HCT116 (cell line): ENCODE data around the gene ARHGEF12. TPM values are rescaled to one million over a fixed set of nuclear protein-coding genes. Genes with fewer than 3 reads are reported as not detected.

ENCODE experiments used
- ATAC-seq: fragments of 200-7000 bp; cut with Tn5 transposase; 2 replicates; pipeline ENCODE4 v1.9.1; 2020; ENCODE audit warnings: mild to moderate bottlenecking, moderate library complexity
- BruUV-seq: library from RNA; stranded (reverse); fragments of 400-500 nt; replicated peaks from 2 replicates; lab custom pipeline; 2021; lab: Mats Ljungman, UMichigan
- CTCF ChIA-PET: fragments of 300-600 bp; sonication (Branson Sonifier 250); formaldehyde crosslinking; loops from one replicate; lab custom pipeline; 2021; ENCODE audit warnings: antibody characterized with exemption; lab: Charles Lee
- POLR2A ChIA-PET: fragments of 300-600, 350-600 bp; sonication (Branson Sonifier 250); formaldehyde crosslinking; loops from one replicate; lab custom pipeline; 2021; ENCODE audit warnings: antibody characterized with exemption; lab: Charles Lee
- RAD21 ChIA-PET, 2 experiments: fragments of 300-600 bp; sonication (Branson Sonifier 250); formaldehyde crosslinking; loops; one replicate each; lab custom pipeline; 2023; ENCODE audit warnings: low total read pairs in 2 of 2; ENCODE audit not compliant: uncharacterized antibody in 2 of 2, unreplicated experiment in 2 of 2, low non-redundant PET in 1 of 2; lab: Charles Lee
- DNase-seq: peaks from one replicate; pipeline ENCODE4 v3.0.0-alpha.2; 2010; ENCODE audit warnings: low read depth, low spot score
- H2AFZ ChIP-seq: fragments of 200-600 bp; shearing (Covaris generic), sonication (generic); 2 replicates; pipeline ENCODE4 v1.6.1; 2017; ENCODE audit warnings: low read depth, mixed run types, mixed read lengths, antibody characterized with exemption, low read length; ENCODE audit not compliant: poor library complexity, severe bottlenecking
- H3K27ac ChIP-seq: 2 replicates; pipeline ENCODE4 v1.5.1; 2012; ENCODE audit warnings: low read depth, low read length
- H3K27me3 ChIP-seq: fragments of 200-600 bp; sonication (generic); 2 replicates; pipeline ENCODE4 v1.6.1; 2016; ENCODE audit warnings: mixed run types, low read length, mixed read lengths; ENCODE audit not compliant: insufficient read depth
- H3K36me3 ChIP-seq, 2 experiments: fragments of 200-500 bp in 1 of 2; fragments of 200-600 bp in 1 of 2; sonication (Bioruptor generic) in 1 of 2; sonication (generic) in 1 of 2; 2 replicates each; pipeline versions ENCODE4 v1.5.1 to v1.6.1; 2014 to 2016; ENCODE audit warnings: low read length in 2 of 2, inconsistent platforms in 1 of 2, mixed read lengths in 1 of 2, mixed run types in 1 of 2; ENCODE audit not compliant: insufficient read depth in 2 of 2, control insufficient read depth in 1 of 2
- H3K4me1 ChIP-seq, 2 experiments: fragments of 200-600 bp in 1 of 2; sonication (generic) in 1 of 2; 2 replicates each; pipeline versions ENCODE4 v1.5.1 to v1.6.1; 2012 to 2017; ENCODE audit warnings: low read length in 2 of 2, inconsistent platforms in 1 of 2, mild to moderate bottlenecking in 1 of 2, mixed read lengths in 1 of 2, mixed run types in 1 of 2, moderate library complexity in 1 of 2; ENCODE audit not compliant: insufficient read depth in 2 of 2, control insufficient read depth in 1 of 2
- H3K4me2 ChIP-seq: fragments of 200-600 bp; sonication (generic); 2 replicates; pipeline ENCODE4 v1.6.1; 2017; ENCODE audit warnings: mixed run types, low read length, mixed read lengths
- H3K4me3 ChIP-seq, 2 experiments: fragments of 200-600 bp in 1 of 2; sonication (generic) in 1 of 2; replicated peaks in 1 of 2; 2 replicates each; pipeline ENCODE4 v1.5.1; 2011 to 2016; ENCODE audit warnings: low read length in 2 of 2, control low read depth in 1 of 2, low read depth in 1 of 2, mild to moderate bottlenecking in 1 of 2, mixed read lengths in 1 of 2, mixed run types in 1 of 2
- H3K79me2 ChIP-seq: fragments of 200-600 bp; sonication (generic); 2 replicates; pipeline ENCODE4 v1.6.1; 2017; ENCODE audit warnings: mild to moderate bottlenecking, mixed run types, low read length, moderate library complexity, mixed read lengths; ENCODE audit not compliant: insufficient read depth
- H3K9ac ChIP-seq: fragments of 200-600 bp; sonication (generic); 2 replicates; pipeline ENCODE4 v1.6.1; 2016; ENCODE audit warnings: low read length, mixed read lengths
- H3K9me2 ChIP-seq: fragments of 200-600 bp; sonication (generic), shearing (Covaris generic); 2 replicates; pipeline ENCODE4 v1.6.1; 2017; ENCODE audit warnings: mixed run types, mild to moderate bottlenecking, moderate library complexity; ENCODE audit not compliant: insufficient read depth
- H3K9me3 ChIP-seq, 2 experiments: fragments of 200-500 bp in 1 of 2; fragments of 200-600 bp in 1 of 2; sonication (Bioruptor generic) in 1 of 2; sonication (generic) in 1 of 2; 2 replicates each; pipeline ENCODE4 v1.6.1; 2014 to 2017; ENCODE audit warnings: low read length in 2 of 2, mixed read lengths in 2 of 2, inconsistent platforms in 1 of 2, low read depth in 1 of 2, mild to moderate bottlenecking in 1 of 2, mixed run types in 1 of 2, moderate library complexity in 1 of 2; ENCODE audit not compliant: control insufficient read depth in 1 of 2, insufficient read depth in 1 of 2
- H4K20me1 ChIP-seq: fragments of 200-600 bp; sonication (generic), shearing (Covaris generic); 2 replicates; pipeline ENCODE4 v1.6.1; 2017; ENCODE audit warnings: mixed run types, mild to moderate bottlenecking, moderate library complexity; ENCODE audit not compliant: insufficient read depth
- ATF3 ChIP-seq: IDR thresholded peaks from 2 replicates; pipeline ENCODE4 v1.6.1; 2012
- CBX3 ChIP-seq: IDR thresholded peaks from 2 replicates; pipeline ENCODE4 v1.6.1; 2012; ENCODE audit warnings: low read depth
- CEBPB ChIP-seq: IDR thresholded peaks from 2 replicates; pipeline ENCODE4 v1.6.1; 2012; ENCODE audit warnings: low read depth
- ELF1 ChIP-seq: IDR thresholded peaks from 2 replicates; pipeline ENCODE4 v1.6.1; 2012; ENCODE audit warnings: low read depth, borderline replicate concordance
- EZH2phosphoT487 ChIP-seq: fragments of 200-600 bp; IDR thresholded peaks from 2 replicates; pipeline ENCODE4 v1.6.1; 2018; ENCODE audit warnings: antibody characterized with exemption, borderline replicate concordance
- FOSL1 ChIP-seq: IDR thresholded peaks from 2 replicates; pipeline ENCODE4 v1.6.1; 2012; ENCODE audit warnings: low read depth
- JUND ChIP-seq: IDR thresholded peaks from 2 replicates; pipeline ENCODE4 v1.6.1; 2012
- MAX ChIP-seq: IDR thresholded peaks from 2 replicates; pipeline ENCODE4 v1.6.1; 2012
- POLR2A ChIP-seq: IDR thresholded peaks from 2 replicates; pipeline ENCODE4 v1.7.0; 2011; ENCODE audit warnings: borderline replicate concordance; ENCODE audit not compliant: insufficient read depth, insufficient read length; ENCODE audit errors: extremely low read depth
- POLR2AphosphoS5 ChIP-seq: IDR thresholded peaks from 2 replicates; pipeline ENCODE4 v1.6.1; 2011; ENCODE audit warnings: mild to moderate bottlenecking, low read depth, low read length, moderate library complexity
- SIN3A ChIP-seq: IDR thresholded peaks from 2 replicates; pipeline ENCODE4 v1.6.1; 2012; ENCODE audit warnings: low read depth
- SRF ChIP-seq: IDR thresholded peaks from 2 replicates; pipeline ENCODE4 v1.6.1; 2012; ENCODE audit warnings: low read depth
- TCF7L2 ChIP-seq: IDR thresholded peaks from 2 replicates; pipeline ENCODE4 v1.7.0; 2011; ENCODE audit warnings: borderline replicate concordance, inconsistent platforms; ENCODE audit not compliant: insufficient read depth, insufficient read length; ENCODE audit errors: extremely low read depth
- YY1 ChIP-seq: IDR thresholded peaks from 2 replicates; pipeline ENCODE4 v1.6.1; 2011; ENCODE audit warnings: low read length, low read depth, moderate library complexity, mild to moderate bottlenecking; ENCODE audit not compliant: insufficient replicate concordance; ENCODE audit errors: extremely low read depth
- ZBTB33 ChIP-seq: IDR thresholded peaks from 2 replicates; pipeline ENCODE4 v1.6.1; 2011; ENCODE audit warnings: mild to moderate bottlenecking, low read length, moderate library complexity; ENCODE audit not compliant: insufficient replicate concordance; ENCODE audit errors: extremely low read depth
- ZFX ChIP-seq: fragments of 450-650 bp; IDR thresholded peaks from 2 replicates; pipeline ENCODE4 v1.6.1; 2017
- ZNF274 ChIP-seq: fragments of 200-500 bp; sonication (Bioruptor generic); IDR thresholded peaks from 2 replicates; pipeline ENCODE4 v1.6.1; 2014; ENCODE audit warnings: mild to moderate bottlenecking, low read depth, low read length, inconsistent platforms
- intact Hi-C: fragments of 100-400 bp; cut with micrococcal nuclease; formaldehyde crosslinking; loops from 2 replicates; pipeline ENCODE4 v1.10.0; 2022
- total RNA-seq: library from RNA; stranded (reverse); gene quantifications from one replicate; pipeline ENCODE4 v1.2.1, GENCODE V29; 2021; ENCODE audit not compliant: unreplicated experiment

Gene ARHGEF12
- total RNA-seq, 1 experiment from 2014 or later, result 81.4 TPM

- no TSS peak for BruUV-seq
- intact Hi-C loops, result loop anchor here (5.0 kb wide), 3 partner anchors 413 to 678 kb away; no protein-coding TSS in a partner anchor
Observed at GRCh38 chr11:120514541-120515121, 178.4 kb downstream of the ARHGEF12 start.

More at GRCh38 chr11:120514541-120515121, 178.4 kb downstream of the ARHGEF12 start:
- Histone ChIP-seq H3K36me3 (no peaks in the 10 kb centered on the region), H2AFZ (no peak overlapping the region), H3K4me2 (no peak overlapping the region), H3K9ac (no peak overlapping the region), H3K27me3 (no peaks in the 10 kb centered on the region), H3K9me2 (no peaks in the 10 kb centered on the region), H3K9me3 (no peaks in the 10 kb centered on the region), H3K27ac (no peak overlapping the region), H3K79me2 (no peaks in the 10 kb centered on the region), H3K4me1 (peaks cover 11 to 12% of the 10 kb centered on the region in 2 experiments; a peak in 3 of 4 replicates), H4K20me1 (no peaks in the 10 kb centered on the region), H3K4me3 (no peak overlapping the region)
- POLR2A ChIA-PET, result no interaction called here
- RAD21 ChIA-PET, result no interaction called here
- no peak for DNase-seq
- TF ChIP-seq ZNF274, result no peak
- TF ChIP-seq POLR2A, result no peak
- no peak for TF ChIP-seq MAX
- no peak for TF ChIP-seq YY1
- no peak for TF ChIP-seq EZH2phosphoT487
- no peak for TF ChIP-seq ZBTB33
- no peak for TF ChIP-seq FOSL1
- TF ChIP-seq ELF1, result no peak
- no peak for TF ChIP-seq ZFX
- no peak for TF ChIP-seq POLR2AphosphoS5
- no peak for TF ChIP-seq CEBPB
- no peak for TF ChIP-seq ATF3
- no peak for TF ChIP-seq JUND
- TF ChIP-seq CBX3, result no peak
- TF ChIP-seq SIN3A, result no peak
- TF ChIP-seq TCF7L2, result no peak
- no peak for TF ChIP-seq SRF
- ATAC-seq, result no peak
- CTCF ChIA-PET, result no interaction called here
